Thyroid gland (tissue), 4 donors: ENCODE measurements around the gene PACRGL.

Source experiments
- POLR2A ChIP-seq, 2 donors: fragments of 450-650 bp; IDR thresholded peaks; one replicate each; pipeline ENCODE4 v1.6.1; 2017; ENCODE audit warnings: antibody characterized with exemption in 2 of 2, mild to moderate bottlenecking in 2 of 2, moderate library complexity in 1 of 2
- TF ChIP-seq, protein P1 (sequence below), 6 experiments: fragments of 200-600 bp in 3 of 6; fragments of 450-650 bp in 3 of 6; sonication (generic) in 3 of 6; IDR thresholded peaks; one replicate each; pipeline ENCODE4 v1.5.1; 2016 to 2019; ENCODE audit warnings: antibody characterized with exemption in 6 of 6, mild to moderate bottlenecking in 2 of 6, inconsistent platforms in 1 of 6, moderate library complexity in 1 of 6

DNA sequence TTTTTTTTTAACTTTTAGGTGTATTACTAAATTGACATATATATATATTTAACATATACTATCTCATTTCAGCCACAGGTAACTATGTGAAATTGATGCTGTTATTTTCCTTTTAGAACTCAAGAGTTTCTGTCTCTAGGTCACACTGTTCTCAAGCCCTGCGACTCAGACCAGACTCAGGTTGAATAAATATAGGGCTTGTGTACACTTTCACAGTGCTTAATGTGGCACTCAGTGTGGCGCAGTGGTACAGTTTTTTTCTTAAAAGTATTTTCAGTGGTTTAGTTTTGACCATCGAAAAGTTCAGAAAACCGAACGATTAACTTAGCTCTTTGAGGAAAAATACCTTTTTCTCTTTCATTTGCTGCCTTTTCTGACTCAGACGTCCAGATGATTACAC lies 24.7 kb downstream of the PACRGL start:
- TF ChIP-seq POLR2A (IDR thresholded peaks at IDR 0.05) = no peak
- TF ChIP-seq, protein P1, sequence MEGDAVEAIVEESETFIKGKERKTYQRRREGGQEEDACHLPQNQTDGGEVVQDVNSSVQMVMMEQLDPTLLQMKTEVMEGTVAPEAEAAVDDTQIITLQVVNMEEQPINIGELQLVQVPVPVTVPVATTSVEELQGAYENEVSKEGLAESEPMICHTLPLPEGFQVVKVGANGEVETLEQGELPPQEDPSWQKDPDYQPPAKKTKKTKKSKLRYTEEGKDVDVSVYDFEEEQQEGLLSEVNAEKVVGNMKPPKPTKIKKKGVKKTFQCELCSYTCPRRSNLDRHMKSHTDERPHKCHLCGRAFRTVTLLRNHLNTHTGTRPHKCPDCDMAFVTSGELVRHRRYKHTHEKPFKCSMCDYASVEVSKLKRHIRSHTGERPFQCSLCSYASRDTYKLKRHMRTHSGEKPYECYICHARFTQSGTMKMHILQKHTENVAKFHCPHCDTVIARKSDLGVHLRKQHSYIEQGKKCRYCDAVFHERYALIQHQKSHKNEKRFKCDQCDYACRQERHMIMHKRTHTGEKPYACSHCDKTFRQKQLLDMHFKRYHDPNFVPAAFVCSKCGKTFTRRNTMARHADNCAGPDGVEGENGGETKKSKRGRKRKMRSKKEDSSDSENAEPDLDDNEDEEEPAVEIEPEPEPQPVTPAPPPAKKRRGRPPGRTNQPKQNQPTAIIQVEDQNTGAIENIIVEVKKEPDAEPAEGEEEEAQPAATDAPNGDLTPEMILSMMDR (IDR thresholded peaks at IDR 0.05) = no peak
